ENCODE measurements around the gene NSL1.

DNA sequence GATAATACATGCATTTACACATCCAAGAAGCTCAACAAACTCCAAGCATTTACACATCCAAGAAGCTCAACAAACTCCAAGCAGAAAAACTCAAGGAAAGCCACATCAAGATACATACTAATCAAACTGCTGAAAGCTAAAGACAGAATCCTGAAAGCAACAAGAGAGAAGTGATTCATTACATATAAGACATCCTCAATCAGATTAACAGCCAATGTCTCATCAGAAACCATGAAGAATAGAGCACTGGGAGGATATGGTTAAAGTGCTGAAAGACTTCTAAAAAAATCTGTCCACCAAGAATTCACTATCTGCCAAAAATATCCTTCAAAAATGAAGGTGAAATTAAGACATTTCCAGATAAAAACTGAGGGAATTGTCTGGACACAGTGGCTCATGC lies 46.3 kb downstream of the NSL1 start:
- TF ChIP-seq, protein P1, sequence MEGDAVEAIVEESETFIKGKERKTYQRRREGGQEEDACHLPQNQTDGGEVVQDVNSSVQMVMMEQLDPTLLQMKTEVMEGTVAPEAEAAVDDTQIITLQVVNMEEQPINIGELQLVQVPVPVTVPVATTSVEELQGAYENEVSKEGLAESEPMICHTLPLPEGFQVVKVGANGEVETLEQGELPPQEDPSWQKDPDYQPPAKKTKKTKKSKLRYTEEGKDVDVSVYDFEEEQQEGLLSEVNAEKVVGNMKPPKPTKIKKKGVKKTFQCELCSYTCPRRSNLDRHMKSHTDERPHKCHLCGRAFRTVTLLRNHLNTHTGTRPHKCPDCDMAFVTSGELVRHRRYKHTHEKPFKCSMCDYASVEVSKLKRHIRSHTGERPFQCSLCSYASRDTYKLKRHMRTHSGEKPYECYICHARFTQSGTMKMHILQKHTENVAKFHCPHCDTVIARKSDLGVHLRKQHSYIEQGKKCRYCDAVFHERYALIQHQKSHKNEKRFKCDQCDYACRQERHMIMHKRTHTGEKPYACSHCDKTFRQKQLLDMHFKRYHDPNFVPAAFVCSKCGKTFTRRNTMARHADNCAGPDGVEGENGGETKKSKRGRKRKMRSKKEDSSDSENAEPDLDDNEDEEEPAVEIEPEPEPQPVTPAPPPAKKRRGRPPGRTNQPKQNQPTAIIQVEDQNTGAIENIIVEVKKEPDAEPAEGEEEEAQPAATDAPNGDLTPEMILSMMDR (IDR thresholded peaks at IDR 0.05), result no peak
- TF ChIP-seq EP300 (IDR thresholded peaks at IDR 0.05) (no peak), POLR2A (IDR thresholded peaks at IDR 0.05) (no peak), POLR2AphosphoS5 (IDR thresholded peaks at IDR 0.05) (no peak)

Measured in stomach (tissue), 4 donors.